HAP-1 (cell line): ENCODE results near the gene SH2D1A.

ENCODE experiments used
- DNase-seq, 2 experiments: peaks; one replicate each; pipeline ENCODE4 v3.0.0-alpha.2; 2016 to 2020; ENCODE audit warnings: low spot score in 2 of 2
- H3K27me3 ChIP-seq: fragments of 250-450 bp; sonication (Bioruptor Pico); 2 replicates; pipeline ENCODE4 v1.5.1; 2020; ENCODE audit warnings: low read depth, mild to moderate bottlenecking, moderate library complexity
- H3K36me3 ChIP-seq: fragments of 250-450 bp; sonication (Bioruptor Pico); replicated peaks from 2 replicates; pipeline ENCODE4 v1.5.1; 2020; ENCODE audit warnings: mild to moderate bottlenecking
- H3K4me1 ChIP-seq: fragments of 250-450 bp; sonication (Bioruptor Pico); 2 replicates; pipeline ENCODE4 v1.5.1; 2020; ENCODE audit warnings: mild to moderate bottlenecking
- H3K4me3 ChIP-seq: fragments of 250-450 bp; sonication (Bioruptor Pico); 2 replicates; pipeline ENCODE4 v1.5.1; 2020; ENCODE audit warnings: mild to moderate bottlenecking, moderate library complexity
- H3K9me3 ChIP-seq: fragments of 250-450 bp; sonication (Bioruptor Pico); 2 replicates; pipeline ENCODE4 v1.5.1; 2020; ENCODE audit warnings: mild to moderate bottlenecking, moderate library complexity
- in situ Hi-C: fragments of 300-500 bp; cut with MboI; formaldehyde crosslinking; loops from 3 replicates; pipeline ENCODE4 v1.14.3; 2020; ENCODE audit warnings: low sequenced_read_pairs, inconsistent platforms, mixed read lengths

Gene SH2D1A

DNA sequence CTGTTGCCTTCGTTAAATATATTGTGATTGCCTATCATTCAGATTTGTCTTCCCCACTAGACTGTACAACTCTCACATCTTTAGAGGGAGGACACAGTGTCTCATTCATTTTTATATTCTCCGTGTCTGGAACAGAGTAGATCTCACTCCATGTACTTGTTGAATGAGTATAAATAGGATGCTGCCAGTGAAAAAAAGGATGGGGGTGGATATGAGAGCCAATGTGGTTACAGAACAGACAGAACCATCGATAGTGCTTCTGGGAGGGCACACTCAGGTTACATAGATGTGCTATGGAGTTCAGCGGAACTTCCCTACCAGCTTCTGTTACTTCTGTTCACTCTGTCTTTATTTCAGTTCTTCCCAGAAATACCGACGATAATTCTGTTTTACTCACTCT is 66.9 kb downstream of the SH2D1A start:
- no peaks in the 10 kb centered on the region for H3K27me3 ChIP-seq
- DNase-seq: no peak
- no peaks in the 10 kb centered on the region for H3K36me3 ChIP-seq
- no peak overlapping the region for H3K4me3 ChIP-seq
- H3K4me1 ChIP-seq: no peaks in the 10 kb centered on the region
- no peaks in the 10 kb centered on the region for H3K9me3 ChIP-seq
- in situ Hi-C loops: no loop called here

DNA sequence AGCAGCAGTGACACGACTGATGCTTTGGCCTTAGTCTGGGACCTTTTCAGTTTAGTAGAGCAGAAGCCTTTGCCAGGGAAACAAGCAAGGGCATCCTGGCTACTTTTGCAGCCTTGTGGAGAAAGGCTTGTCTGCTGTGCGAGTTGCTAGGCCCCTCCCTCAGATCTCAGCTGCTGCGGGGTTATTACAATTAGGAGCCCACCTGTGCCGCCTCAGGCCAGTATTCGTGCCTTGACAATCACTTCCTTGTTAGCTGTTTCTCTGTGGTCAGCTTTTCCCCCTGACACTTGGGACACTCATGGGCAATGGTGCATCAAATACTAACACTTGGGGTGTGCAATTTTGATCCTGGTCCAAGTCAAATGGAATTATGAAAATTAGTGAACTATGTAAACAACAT is 67.9 kb downstream of the SH2D1A start:
- no peaks in the 10 kb centered on the region for H3K4me1 ChIP-seq
- no peak overlapping the region for H3K4me3 ChIP-seq
- in situ Hi-C loops: no loop called here
- H3K27me3 ChIP-seq: no peaks in the 10 kb centered on the region
- no peaks in the 10 kb centered on the region for H3K9me3 ChIP-seq
- no peak for DNase-seq
- H3K36me3 ChIP-seq: no peaks in the 10 kb centered on the region

GRCh38 chrX:124415115-124415800 is 68.9 kb downstream of the SH2D1A start:
- H3K4me3 ChIP-seq: no peak overlapping the region
- DNase-seq: no peak
- H3K27me3 ChIP-seq: no peaks in the 10 kb centered on the region
- H3K36me3 ChIP-seq: no peaks in the 10 kb centered on the region
- H3K4me1 ChIP-seq: peaks cover 2% of the 10 kb centered on the region; the same call in 1 of the 2 replicates
- H3K9me3 ChIP-seq: no peaks in the 10 kb centered on the region
- in situ Hi-C loops: no loop called here

GRCh38 chrX:124421898-124422655 is 75.7 kb downstream of the SH2D1A start:
- Histone ChIP-seq H3K27me3 (no peaks in the 10 kb centered on the region), H3K9me3 (no peaks in the 10 kb centered on the region), H3K4me1 (peaks cover 2% of the 10 kb centered on the region; the same call in 1 of the 2 replicates), H3K36me3 (no peaks in the 10 kb centered on the region), H3K4me3 (no peak overlapping the region)
- in situ Hi-C loops: no loop called here
- no peak for DNase-seq
